GM18519 (cell line): ENCODE measurements around the gene L1CAM.

Source experiments
- ATAC-seq: cut with Tn5 transposase; IDR thresholded peaks from one replicate; pipeline ENCODE4 v1.9.1; 2021; ENCODE audit warnings: mild to moderate bottlenecking, moderate library complexity; ENCODE audit not compliant: unreplicated experiment, low FRiP score

Gene L1CAM

DNA sequence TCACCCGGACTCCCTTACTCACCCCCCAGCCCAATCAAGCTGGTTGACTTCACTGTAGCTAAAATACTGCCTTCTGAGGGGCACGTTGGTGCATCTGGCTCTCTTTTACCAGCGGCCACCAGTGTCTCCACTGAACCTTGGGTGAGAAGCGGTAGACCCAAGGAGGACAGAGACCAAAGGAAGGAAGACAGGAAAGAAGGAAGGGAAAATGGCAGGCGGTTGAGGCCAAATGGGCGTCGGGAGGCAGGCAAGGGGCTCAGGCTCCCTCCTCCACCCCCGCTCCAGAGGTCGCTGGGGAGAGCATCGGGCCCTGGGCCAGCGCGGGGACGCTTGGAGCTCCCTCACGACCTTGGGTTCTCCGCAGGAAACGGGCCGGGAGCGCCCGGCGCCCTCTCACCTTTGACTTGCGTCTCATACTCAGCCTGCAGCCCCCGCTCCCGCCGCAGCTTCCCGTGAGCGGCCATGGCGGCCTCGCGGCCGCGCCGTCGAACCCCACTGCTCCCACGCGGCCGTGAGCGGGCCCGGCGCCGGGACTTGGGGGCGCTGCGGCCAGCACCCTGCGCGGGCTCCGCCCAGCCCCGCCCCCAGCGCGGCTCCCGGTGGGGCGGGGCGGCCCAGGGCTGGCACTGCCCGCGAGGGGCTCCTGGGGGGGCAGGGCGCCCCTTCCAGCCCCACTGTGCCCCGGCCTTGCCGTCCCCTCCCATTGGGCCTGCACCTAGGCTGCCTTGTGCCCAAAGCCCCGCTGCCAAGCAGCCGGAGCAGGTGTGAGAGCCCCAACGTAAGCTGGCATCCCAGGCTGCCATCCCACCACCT lies 40.0 kb upstream of the L1CAM start, which contains the start of gene ARHGAP4:
TSS of gene ARHGAP4 (minus strand) at position 526 of the 813 bp plus-strand sequence. CDS start at position 464, 62 bp downstream.
- ATAC-seq = no peak

DNA sequence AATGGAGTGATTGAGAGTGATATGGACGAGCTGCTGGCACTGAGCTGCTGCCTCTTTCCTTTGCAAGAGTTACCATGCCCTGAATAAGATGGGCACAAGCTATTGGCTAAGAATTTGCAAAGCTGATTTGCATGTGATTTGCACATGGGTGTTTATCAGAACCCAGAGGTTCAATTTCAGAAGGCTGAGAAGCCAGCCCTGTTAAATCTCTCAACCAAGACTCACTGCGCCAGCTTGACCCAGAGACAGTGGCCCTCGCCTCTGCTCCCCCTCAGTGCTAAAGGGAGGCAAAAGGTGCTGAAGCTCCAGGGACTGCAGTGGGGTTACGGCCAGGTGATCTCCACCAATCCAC lies 39.4 kb upstream of the L1CAM start:
- ATAC-seq = no peak

DNA sequence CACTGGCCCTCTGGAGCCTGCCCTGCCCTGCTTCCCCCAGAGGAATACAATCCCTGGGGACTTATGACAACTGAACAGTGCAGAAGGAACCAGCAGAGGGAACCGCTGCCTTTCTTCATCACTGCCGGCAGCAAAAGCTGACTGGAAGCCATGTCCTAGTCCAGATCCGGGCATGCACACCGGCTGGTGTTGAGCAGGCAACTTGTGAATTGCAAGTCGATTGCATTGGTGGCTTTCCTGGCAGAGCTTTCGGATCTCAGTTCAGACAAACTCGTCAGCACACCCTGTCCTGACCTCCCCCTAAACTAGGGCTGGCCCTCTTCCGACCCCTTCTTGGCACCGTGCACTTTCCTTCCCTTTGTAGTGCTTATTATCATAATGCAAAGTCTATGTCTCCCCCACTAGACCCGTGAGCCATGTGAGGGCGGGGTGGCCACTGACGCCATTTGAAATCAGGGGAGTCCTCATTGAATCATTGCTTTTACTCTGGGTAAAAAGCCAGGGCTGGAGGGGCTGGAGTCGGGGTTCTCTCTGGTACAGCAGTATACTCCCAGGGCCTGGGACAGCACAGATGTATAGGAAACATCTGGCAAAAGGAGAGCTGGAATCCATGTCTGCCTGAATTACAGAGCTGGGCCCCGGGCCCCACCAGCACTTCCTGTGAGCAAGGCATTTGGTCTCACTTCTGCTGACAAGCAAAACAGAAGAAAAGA lies 38.3 kb upstream of the L1CAM start:
- no peak for ATAC-seq

DNA sequence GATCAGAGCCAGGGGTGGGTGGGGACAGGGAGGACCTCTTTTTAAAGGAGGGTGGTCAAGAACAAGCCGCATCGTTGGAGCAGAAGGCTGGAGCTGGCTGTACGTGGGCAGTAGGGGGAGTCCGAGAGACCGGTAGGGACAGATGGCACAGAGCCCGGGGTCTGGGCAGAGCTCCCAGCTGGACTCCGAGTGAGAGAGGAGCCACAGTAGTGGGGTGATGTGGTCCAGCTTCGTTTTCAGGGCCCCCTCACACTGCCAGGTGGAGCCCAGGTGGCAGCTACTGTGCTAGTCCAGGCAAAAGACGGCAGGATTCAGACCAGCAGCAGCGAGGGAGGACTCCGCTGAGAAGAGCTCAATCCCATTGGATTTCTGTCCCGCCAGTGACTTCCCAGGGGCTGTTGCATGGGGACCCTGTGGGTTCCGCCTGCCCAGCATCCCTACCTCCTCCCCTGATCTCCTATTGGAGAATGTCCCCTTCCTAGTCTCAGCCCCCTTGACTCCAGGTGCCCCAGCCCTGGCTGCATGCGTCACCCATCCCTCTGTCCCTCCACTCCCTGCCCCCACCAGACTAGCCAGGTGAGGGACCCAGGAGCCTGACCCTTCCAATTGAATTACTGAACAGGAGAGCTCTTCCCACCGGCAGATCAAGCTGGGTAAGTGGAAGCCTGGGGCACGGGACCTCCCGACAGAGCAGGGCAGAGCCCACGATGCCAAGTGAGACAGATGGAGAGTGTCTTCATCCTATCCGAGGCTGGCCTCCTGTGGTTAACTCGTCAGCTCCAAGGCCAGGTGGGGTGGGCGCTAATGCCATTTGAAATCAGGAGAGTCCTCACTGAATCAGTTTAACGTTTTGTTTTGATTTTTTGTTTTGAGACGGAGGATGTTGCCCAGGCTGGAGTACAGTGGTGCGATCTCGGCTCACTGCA lies 37.2 kb upstream of the L1CAM start:
- ATAC-seq = no peak

DNA sequence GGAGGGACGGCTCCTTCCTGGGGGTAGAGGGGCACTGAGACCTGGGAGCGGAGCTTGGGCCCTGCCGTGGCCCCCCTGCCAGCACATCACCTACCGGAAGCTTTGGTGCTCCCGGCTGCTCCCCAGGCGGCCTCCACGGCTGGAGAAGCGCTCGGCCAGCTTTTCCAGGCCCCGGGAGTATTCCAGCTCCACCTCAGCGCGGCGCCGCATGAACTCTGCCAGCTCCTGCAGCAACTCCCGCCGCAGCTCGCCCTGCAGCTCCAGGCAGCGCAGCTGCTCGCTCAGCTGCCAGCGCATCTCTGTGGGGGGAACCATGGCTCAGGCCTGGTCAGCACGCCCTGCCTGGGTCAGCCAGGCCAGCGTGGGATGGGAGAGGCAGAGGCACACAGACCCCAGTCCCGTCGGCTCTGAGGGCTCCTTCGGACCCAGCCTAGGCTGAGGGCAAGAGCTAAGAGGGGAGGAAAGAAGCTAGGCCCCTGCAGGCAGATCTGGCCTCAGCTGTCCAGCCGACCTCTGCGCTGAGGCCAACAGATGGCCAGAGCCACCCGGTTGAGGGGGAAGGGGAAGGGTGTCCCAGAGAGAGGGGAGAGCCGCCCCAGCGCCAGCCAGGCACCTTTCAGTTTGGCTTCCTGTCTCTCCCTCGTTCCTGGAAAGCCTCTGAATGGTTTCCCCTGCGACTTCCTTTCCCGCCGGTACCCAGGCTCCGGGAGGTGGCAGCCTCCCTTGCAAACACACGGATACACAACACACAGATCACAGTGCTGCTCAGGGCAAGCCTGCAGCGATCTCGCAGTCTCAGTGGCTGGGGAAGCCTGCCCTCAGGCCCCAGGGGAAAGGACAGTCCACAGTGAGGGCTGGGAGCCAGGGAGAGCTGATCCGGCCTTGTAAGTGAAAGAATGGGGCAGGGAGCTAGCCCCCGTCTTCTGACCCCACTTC lies 35.8 kb upstream of the L1CAM start:
- ATAC-seq = no peak

DNA sequence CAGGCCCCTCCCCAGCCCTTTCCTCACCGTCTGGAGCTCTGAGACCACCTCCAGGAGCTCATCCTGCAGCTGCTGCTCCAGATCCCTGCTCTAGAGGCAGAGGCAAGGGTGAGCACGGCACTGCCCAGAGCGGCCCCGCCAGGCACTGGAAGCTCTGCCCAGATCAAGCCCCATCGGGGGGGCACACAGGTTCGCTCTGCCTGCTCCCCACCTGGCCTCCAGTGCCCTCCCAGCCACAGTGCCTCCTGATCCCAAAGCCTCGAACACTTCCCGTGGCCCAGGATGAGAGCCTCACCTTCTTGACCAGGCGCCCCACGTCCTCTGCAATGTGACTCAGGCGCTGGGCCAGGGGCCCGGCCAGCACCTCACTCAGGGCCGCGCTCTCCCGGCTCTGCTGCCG lies 35.1 kb upstream of the L1CAM start:
- no peak for ATAC-seq

DNA sequence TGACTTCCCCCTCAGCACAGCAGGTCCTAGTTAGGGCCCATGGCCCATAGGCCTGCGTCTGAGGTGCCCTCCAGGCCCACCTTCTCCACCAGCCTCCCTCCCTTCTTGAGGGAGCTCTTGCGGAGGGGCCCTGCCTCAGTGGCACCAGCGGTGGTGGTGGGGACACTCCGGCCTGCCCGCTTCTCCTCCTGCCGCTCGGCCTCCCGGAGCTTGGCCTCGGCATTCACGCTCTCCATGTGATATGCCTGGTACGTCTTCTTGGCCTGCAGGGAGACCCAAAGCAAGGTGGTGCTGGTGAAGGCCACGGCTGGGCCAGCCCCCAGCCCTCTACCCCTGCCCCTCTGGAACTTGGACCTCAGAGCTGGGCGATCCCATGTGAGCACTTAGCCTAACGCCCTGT lies 34.6 kb upstream of the L1CAM start:
- ATAC-seq = no peak

DNA sequence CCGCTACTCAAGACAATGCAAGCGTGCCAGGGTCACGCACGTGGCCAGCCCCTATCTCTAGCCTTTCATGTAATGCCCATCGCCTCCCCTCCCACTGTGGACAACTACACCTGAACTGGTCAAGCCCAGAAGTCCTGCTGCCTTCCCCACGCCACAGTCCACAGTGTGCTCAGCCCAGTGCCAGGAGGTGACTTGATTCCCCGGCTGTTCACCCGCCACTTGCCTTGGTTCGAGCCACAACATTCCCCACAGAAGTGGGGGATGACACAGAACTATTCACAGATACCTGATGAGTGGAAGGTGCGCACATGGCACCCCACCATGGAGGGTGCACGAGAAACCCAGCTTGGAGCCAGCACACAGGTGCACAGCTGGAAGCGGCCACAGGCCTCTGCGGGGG lies 33.3 kb upstream of the L1CAM start:
- ATAC-seq = no peak

DNA sequence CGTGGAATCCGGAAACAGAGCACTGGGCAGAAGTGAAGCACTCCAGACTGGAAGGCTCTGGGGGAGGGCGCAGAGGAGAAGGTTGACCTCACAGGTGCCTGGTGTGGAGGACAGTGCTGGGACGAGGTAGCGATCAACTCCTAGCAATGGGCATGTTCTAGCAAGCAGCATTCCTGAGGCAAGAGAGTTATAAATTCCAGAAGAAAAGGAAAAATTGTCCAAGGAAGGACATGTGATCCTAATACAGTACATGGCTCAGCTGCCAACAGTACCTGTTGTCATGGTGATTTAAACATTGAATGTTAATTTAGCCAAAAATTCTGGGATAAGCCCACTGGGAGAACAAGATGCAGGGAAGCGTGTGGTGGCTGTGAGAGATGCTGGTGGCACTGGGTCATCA lies 31.9 kb upstream of the L1CAM start:
- ATAC-seq = no peak

DNA sequence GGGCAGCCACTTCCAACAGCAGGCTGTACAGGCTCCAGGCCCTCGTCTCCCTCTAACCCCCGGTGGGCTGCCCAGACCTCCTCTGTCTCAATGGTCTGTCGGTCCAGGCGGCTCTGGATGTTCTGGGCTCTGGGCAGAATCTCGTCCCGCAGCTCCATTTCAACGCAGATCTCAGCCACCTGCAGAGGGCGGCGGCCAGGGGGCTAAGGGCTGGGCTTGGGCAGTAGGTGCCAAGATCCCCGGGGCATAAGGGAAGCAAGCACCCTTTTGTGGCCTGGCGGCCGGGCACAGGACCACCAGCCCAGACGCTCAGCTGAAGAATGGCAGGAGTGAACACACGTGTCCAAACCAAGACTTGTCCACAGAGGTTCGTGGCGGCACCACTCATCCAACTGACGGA lies 27.7 kb upstream of the L1CAM start:
- ATAC-seq = no peak

DNA sequence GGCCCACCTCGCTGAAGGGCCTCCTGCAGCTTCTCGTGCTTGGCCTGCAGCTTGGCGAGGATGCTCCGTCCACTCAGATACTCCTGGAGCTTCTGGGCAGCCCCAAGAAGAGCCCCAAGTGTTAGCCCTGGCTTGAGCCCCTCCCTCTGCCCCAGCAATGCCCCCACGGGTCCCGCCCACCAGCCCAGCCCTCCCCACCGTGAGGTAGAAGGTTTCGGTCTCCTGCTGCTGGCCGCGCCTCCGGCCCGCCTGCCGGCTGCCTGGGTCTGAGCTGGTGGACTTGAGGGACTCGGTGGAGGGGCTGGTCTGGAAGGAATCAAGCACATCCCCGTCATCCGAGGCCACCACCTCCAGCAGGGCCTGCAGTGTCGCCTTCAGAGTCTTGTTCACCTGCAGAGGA lies 27.2 kb upstream of the L1CAM start:
- ATAC-seq = no peak

DNA sequence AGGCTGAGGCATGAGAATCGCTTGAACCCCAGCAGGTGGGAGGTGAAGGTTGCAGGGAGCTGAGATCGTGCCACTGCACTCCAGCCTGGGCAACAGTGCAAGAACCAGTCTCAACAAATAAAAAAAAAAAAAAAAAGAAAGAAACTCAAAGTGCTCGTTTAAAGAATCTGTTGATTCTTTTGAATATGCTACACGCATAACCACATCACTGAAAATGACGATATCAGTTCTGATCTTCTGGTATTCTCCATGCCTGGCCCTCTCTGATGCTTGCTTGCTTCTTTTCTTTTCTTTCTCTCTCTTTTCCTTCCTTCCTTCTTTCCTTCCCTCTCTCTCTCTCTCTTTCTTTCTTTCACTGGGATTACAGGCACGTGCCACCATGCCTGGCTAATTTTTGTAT lies 25.8 kb upstream of the L1CAM start:
- no peak for ATAC-seq

DNA sequence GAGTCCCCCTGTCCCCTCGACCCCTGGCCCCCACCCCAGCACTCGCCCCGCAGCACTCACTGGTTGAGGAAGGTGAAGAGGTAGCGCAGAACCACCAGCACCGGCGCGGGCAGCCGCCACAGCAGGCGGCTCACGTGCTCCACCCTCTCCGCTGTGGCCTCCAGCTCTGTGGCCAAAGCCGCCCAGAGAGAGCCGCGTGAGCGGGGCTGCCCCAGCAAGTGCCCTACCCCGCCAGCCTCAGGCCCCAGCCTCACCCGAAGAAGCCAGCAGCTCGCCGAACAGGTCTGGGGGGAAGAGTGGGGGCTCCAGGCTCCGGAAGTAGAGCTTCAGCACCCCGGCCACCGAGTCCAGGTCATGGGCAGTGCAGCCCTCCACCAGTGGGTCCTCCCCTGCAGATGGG lies 24.5 kb upstream of the L1CAM start:
- no peak for ATAC-seq

DNA sequence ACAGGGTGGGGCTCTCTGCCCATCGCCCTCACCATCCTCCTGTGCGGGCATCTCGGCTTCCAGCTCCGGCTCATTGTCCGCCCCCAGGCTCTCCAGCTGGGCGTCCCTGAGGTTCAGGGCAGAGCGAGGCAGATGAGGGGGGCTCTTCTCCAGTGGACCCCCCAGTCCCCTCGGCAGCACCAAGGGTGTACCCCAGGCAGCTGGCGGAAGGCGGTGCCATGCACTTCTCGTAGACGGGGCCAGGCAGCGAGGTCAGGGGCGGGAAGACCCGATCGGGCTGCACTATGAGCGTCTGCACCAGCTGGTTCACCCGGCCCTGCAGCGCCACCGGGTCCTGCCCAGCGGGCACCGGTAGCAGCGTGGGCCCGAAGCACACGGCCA lies 24.0 kb upstream of the L1CAM start:
- ATAC-seq = no peak

DNA sequence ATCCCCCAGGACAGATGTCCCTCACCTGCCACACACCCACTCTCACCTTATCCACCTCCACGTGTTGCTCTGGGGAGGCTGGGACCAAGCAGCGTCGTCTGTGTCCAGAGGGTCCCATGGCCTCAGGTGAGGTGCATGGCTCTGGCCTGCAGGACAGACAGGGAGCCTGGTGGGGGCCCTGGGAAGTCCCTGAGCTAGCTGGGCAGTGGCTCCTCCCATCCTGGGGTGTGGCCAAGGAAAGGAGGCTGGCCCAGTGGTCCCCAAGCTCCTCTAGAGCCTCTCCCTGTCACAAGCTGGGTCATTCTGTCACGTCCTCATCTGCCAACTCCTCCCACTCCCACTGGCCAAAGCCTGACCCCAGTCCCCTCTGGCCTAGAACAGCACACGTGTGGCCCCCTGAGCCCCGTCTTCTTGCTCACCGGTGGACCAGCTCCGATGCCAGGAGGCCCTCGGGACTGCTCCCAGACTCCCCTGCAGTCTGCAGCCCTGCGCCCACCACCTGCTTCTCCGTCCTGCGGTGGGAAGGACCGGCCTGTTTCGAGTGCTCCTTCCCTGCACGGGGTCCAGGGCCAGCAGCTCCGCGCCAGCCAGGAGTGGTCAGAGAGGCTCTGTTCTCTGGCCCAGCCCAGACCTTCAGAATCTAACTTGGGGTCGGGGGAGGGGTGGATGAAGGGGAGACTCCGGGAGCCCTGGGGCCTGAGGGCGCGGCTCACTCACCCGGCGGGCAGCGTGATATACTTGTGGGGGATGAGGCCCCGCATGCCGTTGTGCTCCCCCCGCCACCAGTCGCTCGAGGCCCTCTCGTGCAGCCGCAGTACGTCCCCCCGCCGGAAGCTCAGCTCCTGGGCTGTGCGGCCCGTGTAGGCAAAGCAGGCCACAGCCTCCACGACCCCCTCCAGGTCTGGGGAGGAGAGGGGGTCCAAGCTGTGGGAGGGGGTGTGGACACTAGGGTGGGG lies 23.3 kb upstream of the L1CAM start:
- no peak for ATAC-seq

DNA sequence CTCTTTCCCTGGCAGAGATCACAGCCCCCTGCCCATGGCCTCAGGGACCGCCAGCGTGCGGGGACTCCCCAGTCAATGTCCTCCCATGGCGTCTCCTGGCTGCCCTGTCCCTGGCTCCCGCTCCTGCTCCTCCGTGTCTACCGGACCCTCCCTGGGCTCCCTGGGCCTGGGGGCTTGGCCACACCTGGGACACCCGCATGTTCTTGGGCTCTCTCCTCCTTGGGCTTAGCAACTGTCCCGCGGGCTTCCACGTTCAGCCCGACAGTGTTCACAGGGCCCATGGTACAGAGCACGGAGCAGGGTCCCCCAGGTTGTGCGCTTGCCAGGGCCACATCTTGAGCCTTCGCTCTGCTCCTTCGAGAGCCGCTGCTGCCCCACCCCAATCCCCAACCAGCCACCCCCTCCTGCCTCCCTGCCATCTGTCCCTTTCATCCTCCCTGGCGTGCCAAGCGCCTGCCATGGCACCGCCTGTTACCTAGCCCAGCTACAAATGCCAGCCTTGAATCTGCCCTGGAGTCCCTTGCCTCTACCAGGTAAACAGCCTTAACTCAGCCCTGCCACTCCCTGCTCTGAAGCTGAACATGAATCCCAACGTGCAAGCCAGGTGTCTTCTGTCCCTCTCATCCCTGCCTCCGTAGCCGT lies 22.4 kb upstream of the L1CAM start:
- ATAC-seq = no peak

DNA sequence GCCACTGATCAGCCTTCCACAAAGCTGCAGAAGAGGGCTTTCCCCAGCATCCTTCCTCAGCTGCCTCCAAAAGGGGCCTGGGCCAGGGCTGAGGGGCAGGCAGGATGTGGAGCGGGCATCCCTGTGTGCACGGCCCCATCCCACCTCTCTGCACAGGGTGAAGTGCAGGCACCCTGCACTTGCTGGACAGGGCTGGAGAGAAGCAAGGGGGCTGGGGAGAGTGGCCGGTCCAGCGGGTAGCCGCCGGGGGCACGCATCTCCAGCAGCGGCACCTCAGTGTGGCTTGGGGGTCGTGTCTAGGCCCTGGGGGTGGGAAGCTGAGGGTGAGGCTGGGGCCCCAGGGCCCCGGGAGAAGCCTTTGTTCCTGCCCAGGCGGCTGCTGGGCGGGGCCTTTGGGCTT lies 21.5 kb upstream of the L1CAM start:
- no peak for ATAC-seq

DNA sequence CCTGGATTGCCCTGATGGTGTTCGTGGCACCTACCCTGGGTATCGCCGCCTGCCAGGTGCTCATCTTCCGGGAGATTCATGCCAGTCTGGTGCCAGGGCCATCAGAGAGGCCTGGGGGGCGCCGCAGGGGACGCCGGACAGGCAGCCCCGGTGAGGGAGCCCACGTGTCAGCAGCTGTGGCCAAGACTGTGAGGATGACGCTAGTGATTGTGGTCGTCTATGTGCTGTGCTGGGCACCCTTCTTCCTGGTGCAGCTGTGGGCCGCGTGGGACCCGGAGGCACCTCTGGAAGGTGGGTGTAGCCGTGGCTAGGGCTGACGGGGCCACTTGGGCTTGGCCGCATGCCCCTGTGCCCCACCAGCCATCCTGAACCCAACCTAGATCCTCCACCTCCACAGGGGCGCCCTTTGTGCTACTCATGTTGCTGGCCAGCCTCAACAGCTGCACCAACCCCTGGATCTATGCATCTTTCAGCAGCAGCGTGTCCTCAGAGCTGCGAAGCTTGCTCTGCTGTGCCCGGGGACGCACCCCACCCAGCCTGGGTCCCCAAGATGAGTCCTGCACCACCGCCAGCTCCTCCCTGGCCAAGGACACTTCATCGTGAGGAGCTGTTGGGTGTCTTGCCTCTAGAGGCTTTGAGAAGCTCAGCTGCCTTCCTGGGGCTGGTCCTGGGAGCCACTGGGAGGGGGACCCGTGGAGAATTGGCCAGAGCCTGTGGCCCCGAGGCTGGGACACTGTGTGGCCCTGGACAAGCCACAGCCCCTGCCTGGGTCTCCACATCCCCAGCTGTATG lies 20.3 kb upstream of the L1CAM start:
- ATAC-seq = no peak
